DMS153 treated with DMSO at 0.1 percent for 48 hours (cell line): ENCODE results near the gene PPP1R36.
"Not testable (repeated sequence)": the region's sequence is repeated elsewhere in the genome, so short reads cannot be mapped to it uniquely, and the experiment has no call there.

ENCODE experiments used
- DNase-seq: peaks from one replicate; lab custom pipeline; 2025; ENCODE audit not compliant: unreplicated experiment; lab: John Stamatoyannopoulos, UW

Gene PPP1R36

DNA sequence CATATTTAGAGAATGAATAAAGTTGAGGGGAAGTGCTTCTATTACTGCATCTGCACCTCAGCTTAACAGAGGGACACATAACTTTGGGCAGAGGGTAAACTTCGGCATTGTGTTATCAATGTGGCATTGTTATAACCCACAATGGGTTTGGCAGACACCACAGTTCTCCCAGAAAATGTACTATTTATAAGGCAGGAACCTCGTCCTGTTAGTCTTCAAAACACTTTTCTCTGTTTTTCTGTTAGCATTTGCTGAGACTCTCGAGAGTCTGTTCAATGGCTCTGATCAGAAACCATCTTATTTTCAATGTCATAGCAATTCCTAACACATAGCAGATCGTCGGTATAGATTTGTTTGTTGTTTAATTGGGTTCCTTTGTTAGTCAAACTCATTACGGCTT, 13.9 kb downstream of the PPP1R36 start:
- no peak for DNase-seq

DNA sequence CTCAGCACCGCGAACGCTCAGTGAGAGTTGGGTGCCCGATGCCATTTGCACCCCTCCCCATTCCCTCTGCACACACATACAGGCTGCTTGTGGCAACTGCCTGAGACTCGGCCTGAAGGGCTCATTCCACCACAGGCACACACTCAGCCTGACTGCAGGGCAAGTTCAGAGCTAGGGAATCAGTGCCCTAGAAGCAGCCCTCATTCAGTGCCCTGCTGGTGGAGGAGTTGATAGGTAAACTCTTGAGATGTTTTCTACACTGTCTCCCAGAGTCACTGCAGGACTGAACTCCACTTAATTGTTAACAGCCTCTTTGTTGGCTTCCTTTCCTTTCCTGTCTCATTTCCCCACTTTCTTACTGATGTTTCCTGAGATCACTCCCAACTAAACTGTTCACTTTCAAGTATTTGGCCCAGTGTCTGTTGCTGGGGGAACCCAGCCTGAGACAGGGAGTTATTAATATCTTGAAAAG, 16.9 kb downstream of the PPP1R36 start:
- DNase-seq = no peak

DNA sequence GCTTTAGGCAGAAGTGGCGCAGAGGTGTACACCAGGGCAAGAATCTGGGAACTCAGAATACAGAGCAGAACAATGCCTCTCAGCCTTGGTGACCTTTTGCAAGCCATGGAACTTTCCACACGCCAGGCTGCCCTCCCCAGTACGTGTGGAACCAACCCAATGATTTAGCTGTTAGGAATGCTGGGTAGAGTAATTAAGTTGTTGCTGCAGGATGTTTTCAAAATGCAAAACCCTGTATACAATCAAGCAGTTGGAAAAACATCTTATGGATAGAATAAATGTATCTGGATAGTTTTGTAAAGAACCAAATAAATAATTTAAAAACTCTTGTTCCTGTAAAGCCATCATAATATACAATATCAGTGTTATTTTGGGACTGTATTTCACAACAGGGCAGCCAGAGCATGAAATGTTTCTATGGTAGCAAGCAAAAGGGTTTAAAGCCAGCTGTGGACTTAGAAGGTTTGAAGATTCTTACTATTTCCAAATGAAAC, 19.4 kb downstream of the PPP1R36 start:
- no peak for DNase-seq

DNA sequence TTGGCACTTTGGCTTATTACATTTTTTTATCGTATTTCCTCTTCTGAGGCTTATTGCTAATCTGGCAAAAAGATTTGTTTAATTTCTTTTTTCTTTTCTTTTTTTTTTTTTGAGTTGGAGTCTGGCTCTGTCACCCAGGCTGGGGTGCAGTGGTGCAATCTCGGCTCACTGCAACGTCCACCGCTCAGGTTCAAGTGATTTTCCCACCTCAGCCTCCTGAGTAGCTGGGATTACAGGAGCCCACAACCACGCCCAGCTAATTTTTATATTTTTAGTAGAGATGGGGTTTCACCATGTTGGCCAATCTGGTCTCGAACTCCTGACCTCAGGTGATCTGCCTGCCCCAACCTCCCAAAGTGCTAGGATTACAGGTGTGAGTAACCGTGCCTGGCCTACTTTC, 19.9 kb downstream of the PPP1R36 start:
- DNase-seq = not testable (repeated sequence)

DNA sequence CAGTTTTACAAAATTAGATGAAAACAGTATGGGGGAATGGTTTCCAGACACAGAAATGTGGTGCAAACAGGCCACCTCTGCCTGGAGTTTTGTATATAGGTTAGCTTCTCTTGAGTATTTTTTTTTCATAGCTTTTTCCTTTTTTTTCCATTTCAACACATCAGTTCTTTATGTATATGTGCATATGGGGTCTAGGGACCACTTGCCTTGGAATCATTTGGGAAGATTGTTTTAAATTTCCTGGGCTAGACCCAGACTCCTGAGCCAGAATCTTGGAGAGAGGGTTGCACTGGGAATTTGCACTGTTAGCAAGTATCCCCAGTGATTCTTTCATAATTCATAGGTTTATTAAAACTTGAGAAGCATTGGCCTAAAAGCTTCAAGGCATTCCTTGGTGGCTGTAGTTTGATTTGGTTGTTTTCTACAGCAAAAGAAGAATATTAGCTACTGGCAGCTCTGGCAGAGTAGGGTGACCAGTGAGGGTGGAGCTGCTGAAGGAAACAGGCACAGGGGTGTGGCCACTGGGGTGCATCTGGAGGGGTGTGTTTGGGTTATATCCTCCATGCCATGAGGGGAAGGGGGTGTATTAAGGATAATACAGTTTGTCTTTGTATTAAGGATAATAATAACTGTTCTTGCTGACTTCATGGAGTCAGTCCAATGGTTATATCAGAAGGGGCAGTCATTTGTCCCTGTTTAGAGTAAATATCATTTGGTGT, 22.8 kb downstream of the PPP1R36 start:
- no peak for DNase-seq

DNA sequence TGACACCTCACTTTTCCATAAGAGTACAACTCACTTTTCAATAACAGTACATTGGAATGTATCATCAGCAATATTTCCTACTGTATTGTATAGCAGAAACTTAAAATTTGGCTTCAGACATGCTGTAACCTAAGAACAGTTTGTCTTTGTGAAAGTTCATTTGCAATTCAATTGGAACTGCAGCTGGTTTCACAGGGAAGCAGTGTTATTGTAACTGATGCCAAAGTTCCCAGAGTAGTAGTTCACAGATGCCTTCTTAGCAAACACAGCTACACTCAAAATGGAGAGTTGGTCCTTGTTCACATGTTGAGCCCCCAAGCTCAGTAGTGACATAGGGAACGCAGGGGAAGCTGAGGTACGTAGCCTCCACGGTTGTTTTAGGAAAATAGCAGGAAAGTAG, 23.3 kb downstream of the PPP1R36 start:
- no peak for DNase-seq

DNA sequence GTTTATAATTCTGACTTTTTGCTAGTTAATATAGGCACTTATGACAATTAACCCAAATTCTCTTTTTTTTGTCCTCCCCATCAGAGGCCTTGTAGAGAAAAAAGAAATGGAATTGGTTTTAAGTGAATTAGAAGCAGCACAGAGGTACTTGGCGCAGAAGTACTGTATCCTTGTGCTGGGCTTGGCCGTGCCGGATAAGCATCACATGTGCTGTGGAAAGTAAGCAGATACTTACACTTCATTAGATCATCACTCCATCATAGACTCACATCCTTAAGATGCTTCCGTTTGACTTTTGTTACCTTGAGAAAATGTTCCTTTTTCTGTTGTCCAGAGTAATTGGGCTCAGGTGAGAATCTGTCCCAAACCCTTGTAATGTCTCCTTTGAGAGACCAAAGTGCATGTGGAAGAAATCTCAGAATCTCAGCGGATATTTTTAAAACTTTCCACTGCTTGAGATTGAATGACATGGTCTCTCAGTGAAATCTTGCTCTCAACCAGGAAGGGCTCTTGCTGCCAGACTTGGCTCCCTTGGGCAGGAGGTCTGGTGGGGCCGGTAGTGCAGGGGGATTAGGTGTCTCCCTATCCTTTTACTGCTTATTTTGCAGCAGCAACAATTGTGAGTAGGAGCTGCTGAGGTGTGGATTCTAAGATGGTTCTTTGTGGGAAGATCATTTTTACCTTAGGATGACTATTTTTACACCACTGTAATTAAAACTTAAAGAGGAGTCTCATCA, 24.8 kb downstream of the PPP1R36 start:
- DNase-seq = no peak

DNA sequence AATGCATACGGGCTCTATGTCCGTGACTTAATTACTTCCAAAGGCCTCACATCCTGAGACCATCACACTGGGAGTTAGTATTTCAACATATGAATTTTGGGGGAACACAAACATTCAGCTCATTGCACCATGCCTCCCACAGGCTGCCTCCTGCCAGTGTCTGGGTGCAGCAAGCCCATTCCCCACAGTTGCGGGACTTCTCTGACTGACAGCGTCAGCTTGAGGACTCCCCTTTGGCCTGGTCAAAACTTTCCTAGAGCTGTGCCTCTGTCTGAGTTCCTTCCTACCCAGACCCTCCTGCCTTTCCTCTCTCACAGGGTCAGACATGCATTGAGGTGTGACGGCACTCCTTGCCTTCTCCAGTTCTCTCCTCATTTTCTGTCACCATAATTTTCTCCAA, 27.4 kb downstream of the PPP1R36 start:
- no peak for DNase-seq

DNA sequence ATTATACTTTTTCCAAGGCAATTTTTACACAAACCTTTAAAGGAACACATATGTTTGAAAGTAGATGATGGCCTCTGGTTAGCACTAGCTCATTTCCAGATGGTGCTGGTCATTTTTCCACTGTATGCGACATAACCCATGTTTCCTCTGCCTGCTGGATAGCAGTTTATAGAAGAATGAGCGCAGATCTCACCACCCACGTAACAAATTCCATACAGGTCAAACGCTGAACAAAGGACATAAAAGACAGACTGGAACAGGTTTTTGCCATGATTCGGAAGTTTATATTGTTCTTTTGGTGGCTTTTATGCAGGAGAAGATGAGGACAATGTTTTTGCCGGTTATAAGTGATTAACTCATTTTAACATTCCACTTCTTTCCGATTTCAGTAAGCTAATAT, 30.7 kb downstream of the PPP1R36 start:
- DNase-seq = no peak

DNA sequence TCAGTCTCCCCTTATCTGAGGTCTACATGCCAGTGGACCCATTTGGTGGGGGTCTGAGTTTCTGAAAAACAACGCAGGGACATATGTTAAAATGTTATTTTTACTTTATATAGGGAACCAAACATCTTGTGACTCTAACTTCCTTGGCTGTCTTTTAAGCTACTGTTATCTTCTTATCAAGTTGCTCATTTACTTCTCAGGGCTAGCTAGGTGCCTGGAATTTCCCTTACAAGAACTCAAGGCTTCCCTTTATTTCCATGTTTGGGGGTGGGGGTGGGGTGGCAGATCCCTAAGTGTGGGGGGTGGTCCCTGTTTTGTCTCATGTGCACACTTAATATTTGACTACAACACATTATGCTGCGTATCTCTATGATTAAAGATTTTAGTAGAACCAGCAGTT, 31.6 kb downstream of the PPP1R36 start:
- DNase-seq = no peak

DNA sequence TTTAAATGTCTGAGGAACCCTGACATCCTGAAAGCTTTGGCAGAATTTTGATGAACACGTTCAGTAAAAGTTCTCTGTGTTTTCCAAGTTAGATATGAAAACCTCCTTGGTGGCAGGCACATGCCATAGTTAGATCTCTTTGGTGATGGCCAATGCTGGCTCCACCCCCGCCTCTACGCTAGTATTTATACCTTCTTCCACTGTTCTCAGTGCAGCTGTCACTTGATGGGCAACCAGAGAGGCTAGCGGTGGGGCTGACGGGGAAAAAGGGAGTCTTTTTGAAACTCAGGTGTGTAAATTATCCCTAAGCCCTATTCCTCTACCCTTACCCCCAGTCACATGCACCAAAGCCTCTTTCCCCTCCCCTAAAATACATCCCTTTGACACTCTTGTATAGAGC, 32.1 kb downstream of the PPP1R36 start:
- no peak for DNase-seq

DNA sequence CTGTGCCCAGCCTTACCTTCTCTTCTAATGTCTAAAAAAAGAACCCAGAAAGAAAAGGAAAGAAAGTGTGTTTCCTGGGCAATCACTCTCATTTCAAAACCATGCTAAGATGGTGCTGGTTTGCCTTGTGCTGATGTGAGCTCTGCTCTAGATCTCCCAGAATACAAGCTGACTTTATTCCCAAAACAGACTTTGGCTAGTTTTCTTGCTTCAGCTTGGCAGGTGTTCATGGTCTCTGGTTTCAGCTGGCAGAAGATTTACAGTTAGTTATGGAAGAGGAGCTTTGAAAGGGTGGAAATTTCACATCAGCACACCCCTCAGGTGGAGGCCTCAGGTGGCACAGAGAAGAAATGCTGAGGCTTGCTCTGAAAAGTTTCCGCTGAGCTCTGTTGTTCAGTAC, 34.4 kb downstream of the PPP1R36 start:
- DNase-seq = no peak

DNA sequence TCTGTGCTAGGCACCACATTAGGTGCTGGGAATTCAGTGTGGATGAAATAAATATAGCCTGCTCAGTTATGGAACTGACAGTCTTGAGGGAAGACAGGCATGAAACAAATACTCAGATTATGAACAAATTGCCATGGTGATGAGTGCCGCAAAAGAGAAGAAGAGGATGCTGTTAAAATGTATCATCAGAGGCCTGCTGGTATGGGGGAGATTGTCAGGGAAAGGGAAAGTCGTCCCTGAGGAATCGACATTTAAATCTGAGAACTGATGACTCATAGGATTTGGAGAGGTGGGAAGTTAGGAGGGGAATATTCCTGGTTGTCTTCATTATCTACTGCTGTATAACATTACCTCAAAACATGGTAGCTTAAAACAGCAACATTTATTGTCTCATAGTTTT, 42.0 kb downstream of the PPP1R36 start:
- no peak for DNase-seq

DNA sequence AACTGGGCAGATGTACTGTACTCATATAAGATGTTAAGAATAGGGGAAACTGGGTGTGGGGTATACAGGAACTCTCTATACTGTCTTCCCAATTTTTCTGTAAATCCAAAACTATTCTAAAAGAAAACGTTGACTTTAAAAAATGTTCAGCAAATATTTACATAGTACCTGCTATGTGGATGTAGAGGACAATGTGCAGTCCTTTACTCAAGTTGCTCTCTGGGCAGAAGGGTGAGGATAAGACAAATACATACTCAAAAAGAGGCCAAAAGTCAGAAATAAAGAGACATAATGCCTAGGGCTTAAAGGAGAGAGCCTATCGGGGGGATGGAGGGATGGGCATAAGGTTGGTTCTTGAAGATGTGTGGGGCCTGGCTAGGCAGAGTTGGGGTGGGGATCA, 44.7 kb downstream of the PPP1R36 start:
- no peak for DNase-seq

DNA sequence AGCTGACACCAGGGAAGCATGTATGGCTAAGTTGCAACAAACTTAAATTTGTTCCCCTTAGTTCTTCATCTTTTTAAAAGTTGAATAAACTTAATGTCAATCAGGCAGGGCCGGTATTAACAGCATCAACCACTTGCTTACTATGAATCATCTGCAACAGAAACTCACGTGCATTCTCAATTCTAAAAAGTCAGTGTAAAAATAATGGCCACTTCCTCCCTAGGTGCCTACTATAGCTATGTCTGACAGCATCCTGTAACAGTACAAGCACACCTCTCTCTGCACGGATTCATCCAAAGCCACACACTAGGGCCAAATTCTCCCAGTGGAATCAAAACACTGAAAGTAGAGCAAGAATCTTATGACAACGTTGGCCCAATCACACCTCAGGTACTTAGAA, 48.6 kb downstream of the PPP1R36 start:
- no peak for DNase-seq

DNA sequence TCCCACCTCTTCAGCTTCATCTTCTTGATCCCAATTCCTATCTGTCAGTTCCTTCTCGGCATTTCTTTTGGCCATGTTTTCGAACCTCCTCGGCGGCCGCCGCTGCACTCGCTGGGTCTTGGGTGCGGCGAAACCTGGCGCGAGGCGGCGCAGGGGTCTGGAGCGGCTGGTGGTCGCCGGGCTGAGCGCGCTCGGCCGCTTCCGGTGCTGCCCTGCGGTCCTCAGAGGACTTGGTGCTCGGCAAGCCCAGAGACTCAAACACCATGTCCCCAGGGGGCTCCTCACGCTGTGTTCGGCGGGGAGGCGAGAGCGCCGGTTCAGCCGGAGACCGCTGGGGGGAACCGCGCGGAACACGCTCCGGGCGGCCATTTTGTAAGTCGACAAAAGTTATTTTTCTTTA, 51.8 kb downstream of the PPP1R36 start:
- no peak for DNase-seq

DNA sequence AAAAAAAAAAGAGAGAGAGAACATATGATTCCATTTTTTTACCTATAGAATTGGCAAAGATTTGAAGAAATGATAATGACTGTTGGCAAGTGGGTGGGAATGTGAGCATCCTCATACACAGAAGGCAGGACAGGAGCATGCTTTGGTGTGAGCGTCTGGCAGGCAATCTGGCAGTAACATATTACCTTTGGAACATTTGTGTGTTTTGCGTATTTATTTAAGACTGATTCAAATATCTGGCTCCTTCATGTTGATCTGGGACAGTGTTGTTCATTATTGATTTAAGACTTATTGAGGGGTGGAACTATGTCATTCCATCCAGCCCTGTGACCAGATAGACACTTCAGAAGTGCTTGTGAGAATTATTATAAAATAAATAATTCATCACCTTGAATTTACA, 53.1 kb downstream of the PPP1R36 start:
- DNase-seq = no peak

DNA sequence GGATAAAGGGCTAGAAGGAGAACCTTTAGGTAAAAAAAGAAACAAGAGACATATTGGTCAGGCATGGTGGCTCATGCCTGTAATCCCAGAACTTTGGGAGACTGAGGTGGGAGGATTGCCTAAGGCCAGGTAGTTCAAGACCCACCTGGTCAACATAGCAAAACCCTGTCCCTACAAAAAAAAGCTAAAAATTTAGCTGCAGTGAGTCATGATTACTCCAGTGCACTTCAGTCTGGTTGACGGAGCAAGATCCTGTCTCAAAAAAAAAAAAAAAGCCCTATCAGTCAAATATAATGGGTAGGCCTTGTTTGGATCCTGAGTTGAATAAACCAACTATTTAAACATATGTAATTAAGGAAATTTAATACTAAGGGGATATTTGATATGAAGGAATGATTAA, 54.2 kb downstream of the PPP1R36 start:
- no peak for DNase-seq

DNA sequence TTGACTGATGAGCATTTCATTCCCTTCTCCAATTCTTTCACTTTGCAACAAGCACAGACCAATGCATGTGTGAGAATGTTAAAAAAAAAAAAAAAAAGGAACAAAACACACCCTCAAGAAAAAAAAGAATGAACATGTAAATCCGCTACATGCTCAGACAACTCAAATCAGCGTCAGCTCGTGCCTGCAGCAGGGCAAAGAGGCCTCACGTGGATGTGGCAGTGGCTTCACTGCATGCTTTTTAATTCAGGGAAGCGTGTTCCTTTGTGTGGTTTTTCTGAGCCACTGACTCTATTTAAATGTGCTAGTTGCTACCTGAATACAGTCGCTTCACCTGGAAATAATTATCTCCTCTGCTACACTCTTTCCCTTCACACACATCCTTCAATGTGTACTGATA, 55.1 kb downstream of the PPP1R36 start:
- no peak for DNase-seq

DNA sequence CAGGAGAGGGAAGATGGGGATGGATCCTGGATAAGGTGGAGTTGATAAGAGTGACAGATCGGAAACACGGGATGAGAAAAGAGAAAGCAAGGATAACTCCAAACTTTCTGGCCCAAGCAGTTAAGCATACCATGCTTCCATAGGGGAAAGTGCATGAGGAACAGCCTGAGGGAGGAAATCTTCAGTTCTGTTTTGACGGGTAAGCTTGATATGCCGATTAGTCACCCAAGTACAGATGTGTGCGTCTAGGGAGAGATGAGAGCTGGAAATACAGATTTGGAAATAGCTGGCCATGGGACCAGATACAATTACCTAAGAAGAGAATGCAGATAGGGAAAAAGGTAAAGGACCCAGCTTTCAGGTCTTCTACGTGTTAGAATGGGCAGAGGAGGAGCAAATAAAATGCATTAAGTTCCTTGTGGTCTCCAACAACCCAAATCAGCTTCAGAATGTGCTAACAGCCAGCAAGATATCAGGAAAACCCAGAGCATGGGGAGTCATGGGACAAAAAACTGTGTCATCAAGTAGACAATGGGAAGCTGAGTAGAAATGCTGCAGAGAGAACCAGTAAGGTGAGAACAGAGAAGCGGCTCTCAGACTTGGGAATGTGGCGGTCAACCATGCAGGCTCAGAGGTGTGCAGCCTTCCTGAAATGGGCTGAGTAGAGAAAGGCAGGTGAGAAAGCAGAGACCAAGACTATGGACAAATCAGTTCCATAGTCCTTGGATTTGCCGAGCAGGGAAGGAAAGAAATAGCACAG, 56.3 kb downstream of the PPP1R36 start:
- no peak for DNase-seq

DNA sequence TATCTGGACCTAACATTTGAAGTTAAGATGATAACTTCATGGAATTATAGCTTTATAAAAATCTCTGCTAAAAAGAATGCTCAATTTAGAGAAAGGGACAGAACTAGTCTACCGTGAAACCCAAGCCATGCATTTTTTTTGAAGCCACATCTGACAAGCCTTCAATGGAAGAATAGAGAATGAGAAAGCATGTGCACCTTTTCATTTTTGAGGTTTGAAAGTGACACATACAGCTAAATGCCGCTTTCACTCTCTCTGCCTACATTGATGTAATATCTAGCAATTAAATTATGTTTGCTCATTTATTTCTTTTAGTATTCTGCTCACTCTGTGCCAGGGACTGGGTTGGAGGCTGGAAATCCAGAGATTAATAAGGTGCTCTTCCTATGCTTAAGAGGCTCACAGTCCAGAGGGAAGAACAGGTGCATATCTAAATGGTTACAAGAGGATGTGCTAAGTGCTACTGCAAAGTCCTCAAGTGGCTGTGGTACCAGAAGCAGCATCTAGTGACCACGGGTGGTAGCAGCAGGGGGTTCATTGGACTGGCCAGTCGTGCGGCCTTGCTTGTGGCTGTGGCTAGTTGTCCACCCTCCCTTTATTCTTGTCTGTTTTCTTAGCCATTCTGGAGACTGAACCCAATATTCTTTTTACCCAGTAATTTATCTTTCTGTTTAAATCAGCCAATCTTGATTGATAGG, 60.4 kb downstream of the PPP1R36 start:
- no peak for DNase-seq
